Measurements from ENCODE around the gene RFXANK. TPM values are rescaled to one million over a fixed set of nuclear protein-coding genes. Genes with fewer than 3 reads are reported as not detected.
A peak's percentile ranks its signal among the peaks of the same experiment; 100 is the strongest.

The RFXANK gene
- total and polyA plus RNA-seq, 9 of the 15 experiments (the other 6 are each of a cell fraction or from before 2014, with no cell fraction given) = 68.6 to 181 (median 150) TPM

- 0% methylated on average over 4 of the region's 4 CpGs for WGBS (ENCODE audit: insufficient coverage, low coverage, missing lambda C conversion rate)
- H3K79me2 ChIP-seq (ENCODE audit: control insufficient read depth, insufficient read depth, low read length) = no peaks in the 10 kb centered on the region
- peaks cover 3% of the 10 kb centered on the region for H3K9me1 ChIP-seq (ENCODE audit: control insufficient read depth, insufficient read depth, low read length)
- ChIA-PET CTCF (ENCODE audit: low intra/inter-chr PET ratio) (no interaction called here), POLR2A (no interaction called here)
- no peak overlapping the region for H3K9ac ChIP-seq (ENCODE audit: insufficient read depth in 1 of 2, low read depth in 2 of 2, low read length in 2 of 2)
- peaks cover 11 to 35% of the 10 kb centered on the region in 2 experiments; a peak in 4 of 5 replicates for H3K27me3 ChIP-seq (ENCODE audit: control insufficient read depth in 2 of 2, insufficient read depth in 2 of 2, low read length in 2 of 2)
- H3K4me1 ChIP-seq (replicated peaks in 1 of 2; ENCODE audit: control insufficient read depth in 2 of 2, insufficient read depth in 2 of 2, low read length in 2 of 2) = peaks cover 0 to 8% of the 10 kb centered on the region in 2 experiments; a peak in 1 of 5 replicates
- DNase-seq (ENCODE audit: extremely low read depth in 1 of 4, low spot score in 3 of 4) (peak; percentile 65 to 77 (median 70)), FAIRE-seq (peak; percentile 75), ATAC-seq (peak; percentile 69)
- peaks cover 2% of the 10 kb centered on the region for H3K9me3 ChIP-seq (replicated peaks; ENCODE audit: control insufficient read depth, insufficient read depth, low read depth, low read length)
- no peaks in the 10 kb centered on the region; the same call in 1 of the 2 replicates for H4K20me1 ChIP-seq (replicated peaks; ENCODE audit: control insufficient read depth, insufficient read depth, low read length)
- no peak overlapping the region for H3K4me2 ChIP-seq (ENCODE audit: insufficient read depth, low read length)
- H2AFZ ChIP-seq (ENCODE audit: low read depth, low read length) = no peak overlapping the region
- H3K36me3 ChIP-seq (ENCODE audit: control insufficient read depth, insufficient read depth, low read length) = no peaks in the 10 kb centered on the region
- H3K27ac ChIP-seq (ENCODE audit: extremely low read depth, low read depth, low read length) = no peak overlapping the region
- in situ Hi-C loops (cut with MboI) (no loop called here), intact Hi-C loops (cut with micrococcal nuclease) (no loop called here)
- no TSS peak for BruUV-seq (replicated peaks)
- H3K4me3 ChIP-seq = no peak overlapping the region
- TF ChIP-seq CBX3 (IDR thresholded peaks at IDR 0.05; ENCODE audit: borderline replicate concordance in 1 of 2, low read length in 2 of 2) (peak in 1 of 2 experiments; percentile 89; a peak in 2 of 3 replicates), SMAD3 (CRISPR knock-in tag; conservative IDR thresholded peaks at IDR 0.05) (no peak), KDM1A (IDR thresholded peaks at IDR 0.05) (peak in 1 of 2 experiments; percentile 30; a peak in 1 of 4 replicates), EHMT2 (IDR thresholded peaks at IDR 0.05) (peak; percentile 76; the same call in 1 of the 2 replicates), TRIM28 (IDR thresholded peaks at IDR 0.05) (0 out of 2 replicates have a peak, but pooled peaks have one; percentile 43), ZNF444 (CRISPR knock-in tag; IDR thresholded peaks at IDR 0.05) (no peak), GTF2A2 (tag; IDR thresholded peaks at IDR 0.05) (no peak), EZH2 (IDR thresholded peaks at IDR 0.05; ENCODE audit: borderline replicate concordance, low read depth, low read length) (no peak), ZNF175 (CRISPR knock-in tag; IDR thresholded peaks at IDR 0.05; ENCODE audit: low read depth) (no peak), ELF2 (CRISPR knock-in tag; IDR thresholded peaks at IDR 0.05) (no peak), TRIM24 (IDR thresholded peaks at IDR 0.05) (peak in 1 of 2 experiments; percentile 12; a peak in 1 of 4 replicates), RCOR1 (IDR thresholded peaks at IDR 0.05; ENCODE audit: borderline replicate concordance in 1 of 2, low read depth in 2 of 2, low read length in 2 of 2) (peak in 1 of 2 experiments; percentile 55; a peak in 1 of 4 replicates), RAD21 (CRISPR knock-in tag; conservative IDR thresholded peaks at IDR 0.05 in 1 of 2, IDR thresholded peaks at IDR 0.05 in 1 of 2) (peak in 1 of 2 experiments; percentile 42; a peak in 2 of 4 replicates), MAFK (IDR thresholded peaks at IDR 0.05; ENCODE audit: low read length) (no peak), RBM25 (IDR thresholded peaks at IDR 0.05; ENCODE audit: low read depth, low read length, severe bottlenecking) (peak; percentile 51), REST (IDR thresholded peaks at IDR 0.05; ENCODE audit: borderline replicate concordance) (peak; percentile 84), REST (CRISPR knock-in tag; IDR thresholded peaks at IDR 0.05; ENCODE audit: low read depth) (no peak), E2F3 (CRISPR knock-in tag; IDR thresholded peaks at IDR 0.05) (no peak)
Measured at GRCh38 chr19:19217099-19217498, 25.0 kb downstream of the RFXANK start.

Data from K562 (cell line).